NCI-H1092 treated with DMSO at 0.1 percent for 48 hours (cell line): Measurements from ENCODE around the gene TRMT44.

Experiments used
- DNase-seq: peaks from one replicate; lab custom pipeline; 2025; lab: John Stamatoyannopoulos, UW

TRMT44 gene

GRCh38 chr4:8513931-8514330, 73.4 kb downstream of the TRMT44 start:
- no peak for DNase-seq

- DNase-seq, result no peak
Measured at GRCh38 chr4:8514391-8514790, 73.8 kb downstream of the TRMT44 start.

- DNase-seq, result no peak
Measured at GRCh38 chr4:8515316-8516060, 74.9 kb downstream of the TRMT44 start.

- no peak for DNase-seq
Measured at GRCh38 chr4:8516061-8516573, 75.5 kb downstream of the TRMT44 start.

GRCh38 chr4:8516996-8517550, 76.5 kb downstream of the TRMT44 start:
- no peak for DNase-seq

- DNase-seq, result no peak
Measured at GRCh38 chr4:8517946-8518345, 77.4 kb downstream of the TRMT44 start.

- no peak for DNase-seq
Measured at GRCh38 chr4:8522160-8523120, 81.9 kb downstream of the TRMT44 start.

GRCh38 chr4:8523175-8523574, 82.6 kb downstream of the TRMT44 start:
- no peak for DNase-seq

GRCh38 chr4:8523766-8524165, 83.2 kb downstream of the TRMT44 start:
- DNase-seq, result no peak

- no peak for DNase-seq
Measured at GRCh38 chr4:8524595-8525382, 84.2 kb downstream of the TRMT44 start.

GRCh38 chr4:8525383-8526120, 85.0 kb downstream of the TRMT44 start:
- DNase-seq, result no peak
